Measurements from ENCODE around the gene SOX6. TPM values are rescaled to one million over a fixed set of nuclear protein-coding genes. Genes with fewer than 3 reads are reported as not detected.

SOX6 gene
- total RNA-seq, 4 donors from 2014 or later: 17.9 to 27.9 (median 23.3) TPM

GRCh38 chr11:15969281-15969680 is 387.1 kb downstream of the SOX6 start:
- Histone ChIP-seq H3K9me3 (no peaks in the 10 kb centered on the region), H3K27me3 (no peaks in the 10 kb centered on the region), H3K4me1 (peaks cover 5 to 50% of the 10 kb centered on the region in 2 donors), H3K4me3 (replicated peaks in 1 of 3) (no peak overlapping the region), H3K27ac (peak overlapping the region; percentile 6 to 52 (median 27)), H3K36me3 (no peaks in the 10 kb centered on the region)
- intact Hi-C loops (cut with DNase I): no loop called here
- peak; percentile 60 to 65 for DNase-seq
- TF ChIP-seq POLR2A (IDR thresholded peaks at IDR 0.05): no peak
- TF ChIP-seq, protein P1, sequence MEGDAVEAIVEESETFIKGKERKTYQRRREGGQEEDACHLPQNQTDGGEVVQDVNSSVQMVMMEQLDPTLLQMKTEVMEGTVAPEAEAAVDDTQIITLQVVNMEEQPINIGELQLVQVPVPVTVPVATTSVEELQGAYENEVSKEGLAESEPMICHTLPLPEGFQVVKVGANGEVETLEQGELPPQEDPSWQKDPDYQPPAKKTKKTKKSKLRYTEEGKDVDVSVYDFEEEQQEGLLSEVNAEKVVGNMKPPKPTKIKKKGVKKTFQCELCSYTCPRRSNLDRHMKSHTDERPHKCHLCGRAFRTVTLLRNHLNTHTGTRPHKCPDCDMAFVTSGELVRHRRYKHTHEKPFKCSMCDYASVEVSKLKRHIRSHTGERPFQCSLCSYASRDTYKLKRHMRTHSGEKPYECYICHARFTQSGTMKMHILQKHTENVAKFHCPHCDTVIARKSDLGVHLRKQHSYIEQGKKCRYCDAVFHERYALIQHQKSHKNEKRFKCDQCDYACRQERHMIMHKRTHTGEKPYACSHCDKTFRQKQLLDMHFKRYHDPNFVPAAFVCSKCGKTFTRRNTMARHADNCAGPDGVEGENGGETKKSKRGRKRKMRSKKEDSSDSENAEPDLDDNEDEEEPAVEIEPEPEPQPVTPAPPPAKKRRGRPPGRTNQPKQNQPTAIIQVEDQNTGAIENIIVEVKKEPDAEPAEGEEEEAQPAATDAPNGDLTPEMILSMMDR (IDR thresholded peaks at IDR 0.05): no peak
- 47 to 57% methylated on average over 4 of the region's 4 CpGs for WGBS, 2 donors

GRCh38 chr11:15968461-15969130 is 387.8 kb downstream of the SOX6 start:
- intact Hi-C loops (cut with DNase I): no loop called here
- no peaks in the 10 kb centered on the region for H3K27me3 ChIP-seq
- 78 to 83% methylated on average over 9 to 10 of the region's 10 CpGs for WGBS, 2 donors

DNA sequence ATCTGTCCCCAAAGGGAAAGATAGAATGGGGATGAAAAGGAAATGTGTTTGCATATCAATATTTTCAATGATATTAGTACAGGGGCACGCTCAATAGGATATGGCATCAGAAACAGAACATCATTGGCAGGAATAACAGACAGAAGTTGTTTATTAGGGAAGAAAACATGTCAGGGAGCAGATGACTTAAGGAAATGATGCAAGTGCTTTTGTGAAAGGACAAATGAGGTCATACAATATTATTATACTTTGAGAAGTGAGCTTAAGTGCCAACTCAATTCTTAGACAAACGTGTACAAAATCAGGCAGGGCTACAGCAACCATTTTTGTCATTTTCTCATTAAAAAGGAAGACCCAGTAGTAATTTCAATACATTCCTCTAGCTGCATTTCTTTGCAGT is 388.4 kb downstream of the SOX6 start:
- no peak for DNase-seq
- Histone ChIP-seq H3K27ac (no peak overlapping the region), H3K36me3 (no peaks in the 10 kb centered on the region), H3K9me3 (no peaks in the 10 kb centered on the region), H3K4me1 (peaks cover 5 to 50% of the 10 kb centered on the region in 2 donors), H3K4me3 (replicated peaks in 1 of 3) (no peak overlapping the region), H3K27me3 (no peaks in the 10 kb centered on the region)
- no peak for TF ChIP-seq POLR2A (IDR thresholded peaks at IDR 0.05)
- TF ChIP-seq, protein P1 (IDR thresholded peaks at IDR 0.05): no peak
- intact Hi-C loops (cut with DNase I): no loop called here
- 68 to 71% methylated on average over 2 of the region's 2 CpGs for WGBS, 2 donors

More at GRCh38 chr11:15968461-15969130, 387.8 kb downstream of the SOX6 start:
- TF ChIP-seq, protein P1 (IDR thresholded peaks at IDR 0.05): no peak
- TF ChIP-seq POLR2A (IDR thresholded peaks at IDR 0.05): no peak
- no peaks in the 10 kb centered on the region for H3K36me3 ChIP-seq
- H3K9me3 ChIP-seq: no peaks in the 10 kb centered on the region
- H3K27ac ChIP-seq: peak overlapping the region; percentile 3 to 52 (median 27)
- H3K4me3 ChIP-seq (replicated peaks in 1 of 3): no peak overlapping the region
- peak in 1 of 2 donors; percentile 3 for DNase-seq
- H3K4me1 ChIP-seq: peaks cover 5 to 50% of the 10 kb centered on the region in 2 donors

DNA sequence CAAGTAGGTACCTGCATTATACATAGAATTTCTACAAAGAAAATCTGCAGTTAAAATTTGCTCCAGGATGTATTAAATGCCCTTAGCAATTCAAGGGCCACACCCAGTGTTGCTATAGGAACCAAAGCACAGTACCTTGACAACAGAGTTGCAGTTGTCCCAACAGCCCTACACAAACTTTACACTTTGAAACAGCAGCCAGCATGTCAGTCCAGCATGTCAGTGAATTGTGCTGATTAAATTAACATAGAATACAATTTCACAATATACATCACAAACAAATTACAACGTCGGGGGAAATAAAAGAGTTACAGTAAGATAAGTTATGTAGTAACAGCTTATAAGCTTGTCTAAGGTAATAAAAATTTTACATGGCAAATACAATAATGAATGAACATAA is 389.2 kb downstream of the SOX6 start:
- DNase-seq: no peak
- H3K4me1 ChIP-seq: peaks cover 5 to 50% of the 10 kb centered on the region in 2 donors
- no peak overlapping the region for H3K4me3 ChIP-seq (replicated peaks in 1 of 3)
- H3K36me3 ChIP-seq: no peaks in the 10 kb centered on the region
- 90% methylated on average over 2 of the region's 2 CpGs for WGBS, 2 donors
- no peak overlapping the region for H3K27ac ChIP-seq
- no peaks in the 10 kb centered on the region for H3K9me3 ChIP-seq
- intact Hi-C loops (cut with DNase I): no loop called here
- TF ChIP-seq, protein P1 (IDR thresholded peaks at IDR 0.05): no peak
- no peak for TF ChIP-seq POLR2A (IDR thresholded peaks at IDR 0.05)
- H3K27me3 ChIP-seq: no peaks in the 10 kb centered on the region

GRCh38 chr11:15965562-15966250 is 390.6 kb downstream of the SOX6 start:
- no peaks in the 10 kb centered on the region for H3K27me3 ChIP-seq
- peak; percentile 65 to 66 for DNase-seq
- no peak overlapping the region for H3K4me3 ChIP-seq (replicated peaks in 1 of 3)
- WGBS, 2 donors: 42 to 53% methylated on average over 7 of the region's 7 CpGs
- H3K36me3 ChIP-seq: no peaks in the 10 kb centered on the region
- H3K9me3 ChIP-seq: no peaks in the 10 kb centered on the region
- intact Hi-C loops (cut with DNase I): no loop called here
- no peak overlapping the region for H3K27ac ChIP-seq
- TF ChIP-seq, protein P1 (IDR thresholded peaks at IDR 0.05): no peak
- TF ChIP-seq POLR2A (IDR thresholded peaks at IDR 0.05): no peak
- H3K4me1 ChIP-seq: peaks cover 5 to 50% of the 10 kb centered on the region in 2 donors
